IMR-90 (cell line): Measurements from ENCODE around the gene ZNF774. TPM values are rescaled to one million over a fixed set of nuclear protein-coding genes. Genes with fewer than 3 reads are reported as not detected.

ENCODE experiments used
- ATAC-seq: fragments of 200-7000 bp; cut with Tn5 transposase; 2 replicates; pipeline ENCODE4 v1.9.1; 2020; ENCODE audit warnings: low read depth, mild to moderate bottlenecking, moderate library complexity
- BruUV-seq: library from RNA; stranded (reverse); fragments of 400-500 nt; replicated peaks from 2 replicates; lab custom pipeline; 2021; lab: Mats Ljungman, UMichigan
- CTCF ChIA-PET: fragments of 300-600 bp; formaldehyde crosslinking; extraction: SDS; loops from one replicate; lab custom pipeline; 2021; ENCODE audit warnings: antibody characterized with exemption; lab: Yijun Ruan, JAX
- POLR2A ChIA-PET: fragments of 300-600 bp; sonication (Branson Sonifier 250); formaldehyde crosslinking; loops from one replicate; lab custom pipeline; 2022; ENCODE audit warnings: antibody characterized with exemption; ENCODE audit not compliant: unreplicated experiment; lab: Charles Lee
- DNase-seq: peaks from one replicate; pipeline ENCODE4 v3.0.0; 2013
- H2AFZ ChIP-seq: replicated peaks from 2 replicates; pipeline ENCODE3; 2013; ENCODE audit warnings: low read length, mild to moderate bottlenecking; ENCODE audit not compliant: poor library complexity
- H2AK5ac ChIP-seq: 2 replicates; pipeline ENCODE4 v1.6.1; 2013; ENCODE audit warnings: low read depth, low read length, inconsistent platforms
- H2AK9ac ChIP-seq: replicated peaks from 2 replicates; pipeline ENCODE3; 2013; ENCODE audit warnings: mild to moderate bottlenecking, low read depth, low read length, moderate library complexity; ENCODE audit not compliant: poor library complexity
- H2BK120ac ChIP-seq: 2 replicates; pipeline ENCODE4 v1.6.1; 2013; ENCODE audit warnings: low read depth, low read length, inconsistent platforms
- H2BK15ac ChIP-seq: 3 replicates; pipeline ENCODE4 v1.6.1; 2013; ENCODE audit warnings: low read depth, low read length, inconsistent platforms
- H2BK20ac ChIP-seq: 2 replicates; pipeline ENCODE4 v1.6.1; 2013; ENCODE audit warnings: low read depth, mild to moderate bottlenecking, inconsistent platforms, low read length, moderate library complexity
- H2BK5ac ChIP-seq: 2 replicates; pipeline ENCODE4 v1.6.1; 2013; ENCODE audit warnings: mild to moderate bottlenecking, low read depth, low read length, inconsistent platforms; ENCODE audit not compliant: poor library complexity, severe bottlenecking
- H3K14ac ChIP-seq: replicated peaks from 2 replicates; pipeline ENCODE4 v1.6.1; 2013; ENCODE audit warnings: low read depth, low read length, inconsistent platforms
- H3K18ac ChIP-seq: 2 replicates; pipeline ENCODE4 v1.6.1; 2013; ENCODE audit warnings: low read depth, low read length, control low read depth
- H3K23ac ChIP-seq: 2 replicates; pipeline ENCODE4 v1.6.1; 2013; ENCODE audit warnings: low read depth, low read length, inconsistent platforms
- H3K27ac ChIP-seq: 2 replicates; pipeline ENCODE4 v1.5.1; 2013; ENCODE audit warnings: mild to moderate bottlenecking, control low read depth, low read length; ENCODE audit not compliant: insufficient read depth
- H3K27me3 ChIP-seq: 2 replicates; pipeline ENCODE4 v1.6.1; 2013; ENCODE audit warnings: low read length; ENCODE audit not compliant: control insufficient read depth, insufficient read depth
- H3K36me3 ChIP-seq: 2 replicates; pipeline ENCODE4 v1.6.1; 2013; ENCODE audit warnings: low read length, mixed read lengths; ENCODE audit not compliant: control insufficient read depth, insufficient read depth
- H3K4ac ChIP-seq: 2 replicates; pipeline ENCODE4 v1.6.1; 2013; ENCODE audit warnings: low read depth, low read length, inconsistent platforms
- H3K4me1 ChIP-seq: 2 replicates; pipeline ENCODE4 v1.6.1; 2013; ENCODE audit warnings: low read length, mixed read lengths; ENCODE audit not compliant: control insufficient read depth, insufficient read depth
- H3K4me2 ChIP-seq: 2 replicates; pipeline ENCODE4 v1.6.1; 2013; ENCODE audit warnings: low read depth, mild to moderate bottlenecking, control low read depth, low read length, moderate library complexity
- H3K4me3 ChIP-seq: 2 replicates; pipeline ENCODE4 v1.5.1; 2013; ENCODE audit warnings: low read depth, mild to moderate bottlenecking, control low read depth, low read length, moderate library complexity; ENCODE audit not compliant: insufficient read depth
- H3K56ac ChIP-seq: 2 replicates; pipeline ENCODE4 v1.6.1; 2013; ENCODE audit warnings: low read length, inconsistent platforms; ENCODE audit not compliant: insufficient read depth; ENCODE audit errors: extremely low read depth
- H3K79me1 ChIP-seq, 2 experiments: 2 replicates each; pipeline ENCODE4 v1.6.1; 2013; ENCODE audit warnings: low read length in 2 of 2, inconsistent platforms in 1 of 2, low read depth in 1 of 2
- H3K9ac ChIP-seq: 2 replicates; pipeline ENCODE4 v1.6.1; 2013; ENCODE audit warnings: low read depth, low read length, control low read depth
- H3K9me1 ChIP-seq: 2 replicates; pipeline ENCODE4 v1.6.1; 2013; ENCODE audit warnings: low read length, inconsistent platforms; ENCODE audit not compliant: insufficient read depth
- H3K9me3 ChIP-seq: 2 replicates; pipeline ENCODE4 v1.6.1; 2013; ENCODE audit warnings: low read length; ENCODE audit not compliant: control insufficient read depth, insufficient read depth
- H4K20me1 ChIP-seq: 2 replicates; pipeline ENCODE4 v1.6.1; 2013; ENCODE audit warnings: low read length, inconsistent platforms; ENCODE audit not compliant: insufficient read depth
- H4K5ac ChIP-seq: 2 replicates; pipeline ENCODE4 v1.6.1; 2013; ENCODE audit warnings: mild to moderate bottlenecking, low read depth, low read length, control low read depth
- H4K8ac ChIP-seq, 2 experiments: 2 replicates each; pipeline ENCODE4 v1.6.1; 2013; ENCODE audit warnings: low read depth in 2 of 2, low read length in 2 of 2, control low read depth in 1 of 2, inconsistent platforms in 1 of 2
- H4K91ac ChIP-seq: 2 replicates; pipeline ENCODE4 v1.6.1; 2013; ENCODE audit warnings: low read depth, low read length, inconsistent platforms; ENCODE audit not compliant: insufficient read depth
- BHLHE40 ChIP-seq: fragments of 150-350 bp; IDR thresholded peaks from 2 replicates; pipeline ENCODE4 v1.6.1; 2016; ENCODE audit warnings: mild to moderate bottlenecking, low read depth, low read length
- CEBPB ChIP-seq: IDR thresholded peaks from 2 replicates; pipeline ENCODE4 v1.6.1; 2012; ENCODE audit warnings: low read depth, low read length, improper control_type of control experiment
- FOS ChIP-seq: fragments of 150-350 bp; IDR thresholded peaks from 2 replicates; pipeline ENCODE4 v1.6.1; 2016; ENCODE audit warnings: low read depth, low read length
- MAZ ChIP-seq: IDR thresholded peaks from 2 replicates; pipeline ENCODE4 v1.6.1; 2012; ENCODE audit warnings: low read depth, mild to moderate bottlenecking, low read length, improper control_type of control experiment, moderate library complexity, borderline replicate concordance
- POLR2A ChIP-seq: IDR thresholded peaks from 2 replicates; pipeline ENCODE4 v1.6.1; 2012; ENCODE audit warnings: mild to moderate bottlenecking, low read depth, low read length
- RCOR1 ChIP-seq: IDR thresholded peaks from 2 replicates; pipeline ENCODE4 v1.6.1; 2012; ENCODE audit warnings: mild to moderate bottlenecking, low read length, improper control_type of control experiment; ENCODE audit not compliant: insufficient replicate concordance
- RFX5 ChIP-seq: IDR thresholded peaks from 2 replicates; pipeline ENCODE4 v1.8.0; 2012; ENCODE audit warnings: low read depth, mild to moderate bottlenecking, low read length, moderate library complexity
- SMC3 ChIP-seq: fragments of 150-350 bp; IDR thresholded peaks from 2 replicates; pipeline ENCODE4 v1.6.1; 2016; ENCODE audit warnings: low read depth, mild to moderate bottlenecking, antibody characterized with exemption, low read length, moderate library complexity
- WGBS, 2 experiments: methylation state at CpG; one replicate each; pipeline versions ENCODE4 v1.1.5 to v1.1.7; 2013; ENCODE audit warnings: missing lambda C conversion rate in 2 of 2; ENCODE audit not compliant: insufficient read length in 1 of 2; ENCODE audit errors: extremely low coverage in 2 of 2; 5-methylcytosine and 5-hydroxymethylcytosine counted together
- dilution Hi-C: fragments of 300-500 bp; cut with HindIII; formaldehyde crosslinking; loops from one replicate; pipeline ENCODE4 v1.14.3; 2018; ENCODE audit warnings: low sequenced_read_pairs; ENCODE audit not compliant: unreplicated experiment
- in situ Hi-C: fragments of 300-500 bp; cut with MboI; formaldehyde crosslinking; loops from 3 replicates; pipeline ENCODE4 v1.14.3; 2019; ENCODE audit warnings: low sequenced_read_pairs, inconsistent platforms, mixed read lengths
- intact Hi-C: fragments of 100-400 bp; cut with micrococcal nuclease; formaldehyde crosslinking; loops from 2 replicates; pipeline ENCODE4 v1.10.0; 2022
- polyA plus RNA-seq, 3 experiments: library from polyadenylated mRNA; depleted of rRNA; stranded (reverse); fragments of >200 nt; gene quantifications; 2 replicates each; pipeline ENCODE4 v1.2.3, GENCODE V29; 2012; ENCODE audit warnings: low replicate concordance in 1 of 3
- total RNA-seq: library from RNA; depleted of rRNA; stranded (reverse); fragments of >200 nt; gene quantifications from 2 replicates; pipeline ENCODE4 v1.2.3, GENCODE V29; 2012
- TF ChIP-seq, protein P1 (sequence below): fragments of 150-350 bp; IDR thresholded peaks from 2 replicates; pipeline ENCODE4 v1.6.1; 2016; ENCODE audit warnings: low read depth, mild to moderate bottlenecking, low read length, moderate library complexity, borderline replicate concordance
- TF ChIP-seq, protein P2 (sequence below): conservative IDR thresholded peaks from 2 replicates; pipeline ENCODE4 v1.5.1; 2012; ENCODE audit warnings: mild to moderate bottlenecking, low read depth, low read length, improper control_type of control experiment

The ZNF774 gene
- total and polyA plus RNA-seq, 2 of the 4 experiments (the other 2 are of a cell fraction): 0.91 to 1.1 TPM

DNA sequence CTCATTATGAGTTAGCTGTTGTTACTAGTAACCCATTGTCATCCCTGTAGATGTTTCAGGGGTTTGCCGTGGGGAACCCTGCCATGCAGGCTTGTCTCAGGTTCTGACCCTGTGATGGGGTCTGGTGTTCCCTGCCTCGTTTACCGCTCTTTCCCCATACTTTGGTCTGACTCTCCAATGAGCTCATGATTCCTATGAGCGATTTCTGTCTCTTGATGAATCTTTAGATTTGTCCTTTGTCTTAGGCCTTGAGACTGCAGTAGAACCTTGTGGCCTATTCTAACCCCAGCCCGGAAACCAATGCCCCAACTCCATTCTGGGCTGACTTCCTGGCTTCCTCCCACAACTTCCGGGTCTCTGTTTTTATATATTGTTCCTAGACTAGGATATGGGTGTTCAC is 24.7 kb downstream of the ZNF774 start:
- Histone ChIP-seq H3K9me1 (no peaks in the 10 kb centered on the region), H3K4me3 (no peak overlapping the region), H3K9me3 (peaks cover 8% of the 10 kb centered on the region), H3K56ac (no peak overlapping the region), H4K91ac (no peak overlapping the region), H3K4me1 (no peaks in the 10 kb centered on the region), H3K4ac (no peak overlapping the region), H3K4me2 (no peak overlapping the region), H3K18ac (no peak overlapping the region), H3K79me1 (no peaks in the 10 kb centered on the region), H3K23ac (no peak overlapping the region), H2AK9ac (no peak overlapping the region), H2BK20ac (no peak overlapping the region), H3K14ac (no peak overlapping the region), H2BK15ac (no peak overlapping the region), H3K27me3 (no peaks in the 10 kb centered on the region), H4K8ac (no peak overlapping the region), H4K20me1 (no peaks in the 10 kb centered on the region), H2BK5ac (no peak overlapping the region), H3K9ac (no peak overlapping the region), H2BK120ac (no peak overlapping the region), H2AFZ (no peak overlapping the region), H3K36me3 (no peaks in the 10 kb centered on the region), H2AK5ac (no peak overlapping the region), H4K5ac (no peak overlapping the region), H3K27ac (no peak overlapping the region)
- no TSS peak for BruUV-seq
- in situ Hi-C loops (no loop called here), dilution Hi-C loops (no loop called here), intact Hi-C loops (no loop called here)
- ATAC-seq: no peak
- ChIA-PET CTCF (no interaction called here), POLR2A (no interaction called here)
- no peak for DNase-seq
- WGBS, 2 experiments: 97% methylated on average over 3 of the region's 6 CpGs; no CpG with 5 or more reads in 1 of the 2 experiments
- TF ChIP-seq BHLHE40 (no peak), RFX5 (no peak), MAZ (no peak), RCOR1 (no peak), FOS (no peak), SMC3 (no peak), POLR2A (no peak), CEBPB (no peak)
- TF ChIP-seq, protein P1, sequence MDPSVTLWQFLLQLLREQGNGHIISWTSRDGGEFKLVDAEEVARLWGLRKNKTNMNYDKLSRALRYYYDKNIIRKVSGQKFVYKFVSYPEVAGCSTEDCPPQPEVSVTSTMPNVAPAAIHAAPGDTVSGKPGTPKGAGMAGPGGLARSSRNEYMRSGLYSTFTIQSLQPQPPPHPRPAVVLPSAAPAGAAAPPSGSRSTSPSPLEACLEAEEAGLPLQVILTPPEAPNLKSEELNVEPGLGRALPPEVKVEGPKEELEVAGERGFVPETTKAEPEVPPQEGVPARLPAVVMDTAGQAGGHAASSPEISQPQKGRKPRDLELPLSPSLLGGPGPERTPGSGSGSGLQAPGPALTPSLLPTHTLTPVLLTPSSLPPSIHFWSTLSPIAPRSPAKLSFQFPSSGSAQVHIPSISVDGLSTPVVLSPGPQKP: no peak
- TF ChIP-seq, protein P2, sequence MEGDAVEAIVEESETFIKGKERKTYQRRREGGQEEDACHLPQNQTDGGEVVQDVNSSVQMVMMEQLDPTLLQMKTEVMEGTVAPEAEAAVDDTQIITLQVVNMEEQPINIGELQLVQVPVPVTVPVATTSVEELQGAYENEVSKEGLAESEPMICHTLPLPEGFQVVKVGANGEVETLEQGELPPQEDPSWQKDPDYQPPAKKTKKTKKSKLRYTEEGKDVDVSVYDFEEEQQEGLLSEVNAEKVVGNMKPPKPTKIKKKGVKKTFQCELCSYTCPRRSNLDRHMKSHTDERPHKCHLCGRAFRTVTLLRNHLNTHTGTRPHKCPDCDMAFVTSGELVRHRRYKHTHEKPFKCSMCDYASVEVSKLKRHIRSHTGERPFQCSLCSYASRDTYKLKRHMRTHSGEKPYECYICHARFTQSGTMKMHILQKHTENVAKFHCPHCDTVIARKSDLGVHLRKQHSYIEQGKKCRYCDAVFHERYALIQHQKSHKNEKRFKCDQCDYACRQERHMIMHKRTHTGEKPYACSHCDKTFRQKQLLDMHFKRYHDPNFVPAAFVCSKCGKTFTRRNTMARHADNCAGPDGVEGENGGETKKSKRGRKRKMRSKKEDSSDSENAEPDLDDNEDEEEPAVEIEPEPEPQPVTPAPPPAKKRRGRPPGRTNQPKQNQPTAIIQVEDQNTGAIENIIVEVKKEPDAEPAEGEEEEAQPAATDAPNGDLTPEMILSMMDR: no peak
